ENCODE results near the gene CRELD2. TPM values are rescaled to one million over a fixed set of nuclear protein-coding genes. Genes with fewer than 3 reads are reported as not detected.

CRELD2 gene
- total and polyA plus RNA-seq, 2 donors from 2014 or later, result 37.3 to 54.0 TPM

GRCh38 chr22:49957826-49958365, 39.5 kb downstream of the CRELD2 start:
- H3K27me3 ChIP-seq (ENCODE audit: control insufficient read depth, insufficient read depth, low read length), result no peaks in the 10 kb centered on the region
- peaks cover 0 to 38% (median 21%) of the 10 kb centered on the region in 3 donors for H3K4me1 ChIP-seq (ENCODE audit: control insufficient read depth in 2 of 3, insufficient read depth in 2 of 3, low read depth in 1 of 3, low read length in 3 of 3)
- H3K27ac ChIP-seq (ENCODE audit: low read depth in 2 of 2, low read length in 2 of 2), result no peak overlapping the region
- no peak overlapping the region for H3K4me3 ChIP-seq (ENCODE audit: low read length in 3 of 3)
- intact Hi-C loops (cut with DNase I), result no loop called here
- peaks cover 0 to 10% (median under 1%) of the 10 kb centered on the region in 3 donors for H3K36me3 ChIP-seq (ENCODE audit: control insufficient read depth in 2 of 3, insufficient read depth in 3 of 3, low read length in 3 of 3)
- H3K9ac ChIP-seq (ENCODE audit: low read length in 3 of 3), result no peak overlapping the region
- DNase-seq, result no peak
- no peaks in the 10 kb centered on the region for H3K9me3 ChIP-seq (ENCODE audit: control insufficient read depth in 2 of 3, insufficient read depth in 1 of 3, low read length in 3 of 3)
- TF ChIP-seq CTCF (IDR thresholded peaks at IDR 0.05; ENCODE audit: borderline replicate concordance, extremely low read depth, insufficient read depth), result no peak
- FAIRE-seq, result no peak

GRCh38 chr22:49958366-49958921, 40.0 kb downstream of the CRELD2 start:
- Histone ChIP-seq H3K9me3 (ENCODE audit: control insufficient read depth in 2 of 3, insufficient read depth in 1 of 3, low read length in 3 of 3) (no peaks in the 10 kb centered on the region), H3K4me1 (ENCODE audit: control insufficient read depth in 2 of 3, insufficient read depth in 2 of 3, low read depth in 1 of 3, low read length in 3 of 3) (peaks cover 0 to 37% (median 16%) of the 10 kb centered on the region in 3 donors), H3K36me3 (ENCODE audit: control insufficient read depth in 2 of 3, insufficient read depth in 3 of 3, low read length in 3 of 3) (peaks cover 0 to 14% (median 4%) of the 10 kb centered on the region in 3 donors), H3K27ac (ENCODE audit: low read depth in 2 of 2, low read length in 2 of 2) (peak overlapping the region in 1 of 2 donors; percentile 43), H3K9ac (ENCODE audit: low read length in 3 of 3) (no peak overlapping the region), H3K27me3 (ENCODE audit: control insufficient read depth, insufficient read depth, low read length) (no peaks in the 10 kb centered on the region), H3K4me3 (ENCODE audit: low read length in 3 of 3) (no peak overlapping the region)
- peak in 2 of 5 donors; percentile 53 to 73 for DNase-seq
- no peak for FAIRE-seq
- no peak for TF ChIP-seq CTCF (IDR thresholded peaks at IDR 0.05; ENCODE audit: borderline replicate concordance, extremely low read depth, insufficient read depth)
- intact Hi-C loops (cut with DNase I), result no loop called here

GRCh38 chr22:49958931-49959781, 40.7 kb downstream of the CRELD2 start:
- DNase-seq, result peak in 2 of 5 donors; percentile 65 to 86
- Histone ChIP-seq H3K36me3 (ENCODE audit: control insufficient read depth in 2 of 3, insufficient read depth in 3 of 3, low read length in 3 of 3) (peaks cover 0 to 22% (median 7%) of the 10 kb centered on the region in 3 donors), H3K4me1 (ENCODE audit: control insufficient read depth in 2 of 3, insufficient read depth in 2 of 3, low read depth in 1 of 3, low read length in 3 of 3) (peaks cover 0 to 32% (median 16%) of the 10 kb centered on the region in 3 donors), H3K27me3 (ENCODE audit: control insufficient read depth, insufficient read depth, low read length) (no peaks in the 10 kb centered on the region), H3K9ac (ENCODE audit: low read length in 3 of 3) (peak overlapping the region in 2 of 3 donors; percentile 69 to 82), H3K27ac (ENCODE audit: low read depth in 2 of 2, low read length in 2 of 2) (peak overlapping the region; percentile 96 to 97), H3K9me3 (ENCODE audit: control insufficient read depth in 2 of 3, insufficient read depth in 1 of 3, low read length in 3 of 3) (no peaks in the 10 kb centered on the region), H3K4me3 (ENCODE audit: low read length in 3 of 3) (peak overlapping the region in 2 of 3 donors; percentile 65 to 71)
- no peak for TF ChIP-seq CTCF (IDR thresholded peaks at IDR 0.05; ENCODE audit: borderline replicate concordance, extremely low read depth, insufficient read depth)
- intact Hi-C loops (cut with DNase I), result no loop called here
- no peak for FAIRE-seq

Data from kidney (tissue), 14 donors.